ENCODE measurements around the gene COX6A1. TPM values are rescaled to one million over a fixed set of nuclear protein-coding genes. Genes with fewer than 3 reads are reported as not detected.
"Not testable (repeated sequence)": the region's sequence is repeated elsewhere in the genome, so short reads cannot be mapped to it uniquely, and the experiment has no call there.

The COX6A1 gene
- polyA plus RNA-seq, 1 donor from 2014 or later: 2,017 TPM

GRCh38 chr12:120447992-120448391 lies 10.1 kb downstream of the COX6A1 start:
- H3K36me3 ChIP-seq (ENCODE audit: insufficient read depth, low read length): no peaks in the 10 kb centered on the region
- TF ChIP-seq POLR2AphosphoS5 (IDR thresholded peaks at IDR 0.05): no peak
- no peak for TF ChIP-seq RAD21 (conservative IDR thresholded peaks at IDR 0.05)
- TF ChIP-seq MXI1 (conservative IDR thresholded peaks at IDR 0.05; ENCODE audit: poor library complexity, severe bottlenecking): no peak
- no peak for TF ChIP-seq TAF1 (IDR thresholded peaks at IDR 0.05; ENCODE audit: low read depth)
- TF ChIP-seq EP300 (conservative IDR thresholded peaks at IDR 0.05; ENCODE audit: poor library complexity, severe bottlenecking): no peak
- TF ChIP-seq, protein P1, sequence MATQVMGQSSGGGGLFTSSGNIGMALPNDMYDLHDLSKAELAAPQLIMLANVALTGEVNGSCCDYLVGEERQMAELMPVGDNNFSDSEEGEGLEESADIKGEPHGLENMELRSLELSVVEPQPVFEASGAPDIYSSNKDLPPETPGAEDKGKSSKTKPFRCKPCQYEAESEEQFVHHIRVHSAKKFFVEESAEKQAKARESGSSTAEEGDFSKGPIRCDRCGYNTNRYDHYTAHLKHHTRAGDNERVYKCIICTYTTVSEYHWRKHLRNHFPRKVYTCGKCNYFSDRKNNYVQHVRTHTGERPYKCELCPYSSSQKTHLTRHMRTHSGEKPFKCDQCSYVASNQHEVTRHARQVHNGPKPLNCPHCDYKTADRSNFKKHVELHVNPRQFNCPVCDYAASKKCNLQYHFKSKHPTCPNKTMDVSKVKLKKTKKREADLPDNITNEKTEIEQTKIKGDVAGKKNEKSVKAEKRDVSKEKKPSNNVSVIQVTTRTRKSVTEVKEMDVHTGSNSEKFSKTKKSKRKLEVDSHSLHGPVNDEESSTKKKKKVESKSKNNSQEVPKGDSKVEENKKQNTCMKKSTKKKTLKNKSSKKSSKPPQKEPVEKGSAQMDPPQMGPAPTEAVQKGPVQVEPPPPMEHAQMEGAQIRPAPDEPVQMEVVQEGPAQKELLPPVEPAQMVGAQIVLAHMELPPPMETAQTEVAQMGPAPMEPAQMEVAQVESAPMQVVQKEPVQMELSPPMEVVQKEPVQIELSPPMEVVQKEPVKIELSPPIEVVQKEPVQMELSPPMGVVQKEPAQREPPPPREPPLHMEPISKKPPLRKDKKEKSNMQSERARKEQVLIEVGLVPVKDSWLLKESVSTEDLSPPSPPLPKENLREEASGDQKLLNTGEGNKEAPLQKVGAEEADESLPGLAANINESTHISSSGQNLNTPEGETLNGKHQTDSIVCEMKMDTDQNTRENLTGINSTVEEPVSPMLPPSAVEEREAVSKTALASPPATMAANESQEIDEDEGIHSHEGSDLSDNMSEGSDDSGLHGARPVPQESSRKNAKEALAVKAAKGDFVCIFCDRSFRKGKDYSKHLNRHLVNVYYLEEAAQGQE (IDR thresholded peaks at IDR 0.05; ENCODE audit: borderline replicate concordance): no peak
- TF ChIP-seq, protein P2, sequence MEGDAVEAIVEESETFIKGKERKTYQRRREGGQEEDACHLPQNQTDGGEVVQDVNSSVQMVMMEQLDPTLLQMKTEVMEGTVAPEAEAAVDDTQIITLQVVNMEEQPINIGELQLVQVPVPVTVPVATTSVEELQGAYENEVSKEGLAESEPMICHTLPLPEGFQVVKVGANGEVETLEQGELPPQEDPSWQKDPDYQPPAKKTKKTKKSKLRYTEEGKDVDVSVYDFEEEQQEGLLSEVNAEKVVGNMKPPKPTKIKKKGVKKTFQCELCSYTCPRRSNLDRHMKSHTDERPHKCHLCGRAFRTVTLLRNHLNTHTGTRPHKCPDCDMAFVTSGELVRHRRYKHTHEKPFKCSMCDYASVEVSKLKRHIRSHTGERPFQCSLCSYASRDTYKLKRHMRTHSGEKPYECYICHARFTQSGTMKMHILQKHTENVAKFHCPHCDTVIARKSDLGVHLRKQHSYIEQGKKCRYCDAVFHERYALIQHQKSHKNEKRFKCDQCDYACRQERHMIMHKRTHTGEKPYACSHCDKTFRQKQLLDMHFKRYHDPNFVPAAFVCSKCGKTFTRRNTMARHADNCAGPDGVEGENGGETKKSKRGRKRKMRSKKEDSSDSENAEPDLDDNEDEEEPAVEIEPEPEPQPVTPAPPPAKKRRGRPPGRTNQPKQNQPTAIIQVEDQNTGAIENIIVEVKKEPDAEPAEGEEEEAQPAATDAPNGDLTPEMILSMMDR (IDR thresholded peaks at IDR 0.05; ENCODE audit: poor library complexity, severe bottlenecking): no peak
- TF ChIP-seq EZH2 (IDR thresholded peaks at IDR 0.05; ENCODE audit: borderline replicate concordance, insufficient read depth, low read length, poor library complexity, severe bottlenecking): no peak
- TF ChIP-seq SMC3 (conservative IDR thresholded peaks at IDR 0.05; ENCODE audit: poor library complexity): no peak
- no peaks in the 10 kb centered on the region for H3K9me3 ChIP-seq (ENCODE audit: low read length)
- H3K27ac ChIP-seq (ENCODE audit: low read length): no peak overlapping the region
- peaks cover 45% of the 10 kb centered on the region for H3K79me2 ChIP-seq (replicated peaks; ENCODE audit: insufficient read depth, low read length)
- H3K9ac ChIP-seq (ENCODE audit: low read length): no peak overlapping the region
- H2AFZ ChIP-seq (ENCODE audit: low read depth, low read length): no peak overlapping the region
- H3F3A ChIP-seq (ENCODE audit: insufficient read depth, low read length, poor library complexity, severe bottlenecking): no peaks in the 10 kb centered on the region
- no peaks in the 10 kb centered on the region for H3K27me3 ChIP-seq (ENCODE audit: insufficient read depth, low read depth, low read length)
- H3K4me3 ChIP-seq (ENCODE audit: low read length): peak overlapping the region; percentile 100
- H4K20me1 ChIP-seq (ENCODE audit: insufficient read depth): no peaks in the 10 kb centered on the region
- no peaks in the 10 kb centered on the region for H3K9me2 ChIP-seq (ENCODE audit: insufficient read depth, low read length)
- no peak overlapping the region for H3K4me2 ChIP-seq (ENCODE audit: low read length)

GRCh38 chr12:120452524-120452923 lies 14.6 kb downstream of the COX6A1 start:
- H3K27me3 ChIP-seq (ENCODE audit: insufficient read depth, low read depth, low read length); H3K9me3 ChIP-seq (ENCODE audit: low read length); H4K20me1 ChIP-seq (ENCODE audit: insufficient read depth); H3K4me3 ChIP-seq (ENCODE audit: low read length); H3K9ac ChIP-seq (ENCODE audit: low read length); H3K36me3 ChIP-seq (ENCODE audit: insufficient read depth, low read length); H3K9me2 ChIP-seq (ENCODE audit: insufficient read depth, low read length); H3K4me2 ChIP-seq (ENCODE audit: low read length); H3K27ac ChIP-seq (ENCODE audit: low read length); H2AFZ ChIP-seq (ENCODE audit: low read depth, low read length); H3F3A ChIP-seq (ENCODE audit: insufficient read depth, low read length, poor library complexity, severe bottlenecking): not testable (repeated sequence)
- peaks cover 18% of the 10 kb centered on the region for H3K79me2 ChIP-seq (replicated peaks; ENCODE audit: insufficient read depth, low read length)

Data from neural cell (in vitro differentiated cells).